K562 (cell line): ENCODE measurements around the gene SH3BGRL3. TPM values are rescaled to one million over a fixed set of nuclear protein-coding genes. Genes with fewer than 3 reads are reported as not detected.
A peak's percentile ranks its signal among the peaks of the same experiment; 100 is the strongest.

Source experiments
- CGGBP1 ChIP-seq: fragments of 250-450 bp; sonication (Bioruptor Pico); IDR thresholded peaks from 2 replicates; pipeline ENCODE4 v1.9.0; 2021; ENCODE audit warnings: mild to moderate bottlenecking
- EGR1 ChIP-seq: fragments of 450-650 bp; conservative IDR thresholded peaks from 2 replicates; pipeline ENCODE4 v1.6.1; 2017; ENCODE audit warnings: mild to moderate bottlenecking
- FOXK2 ChIP-seq, 2 experiments: fragments of 450-650 bp; IDR thresholded peaks in 1 of 2; conservative IDR thresholded peaks in 1 of 2; 2 replicates each; pipeline ENCODE4 v1.6.1; 2016; ENCODE audit warnings: low read depth in 2 of 2, mild to moderate bottlenecking in 1 of 2
- GTF2F1 ChIP-seq: IDR thresholded peaks from 2 replicates; pipeline ENCODE4 v1.6.1; 2011; ENCODE audit warnings: low read depth, low read length, improper control_type of control experiment
- HNRNPLL ChIP-seq: fragments of 200-400 bp; formaldehyde crosslinking; IDR thresholded peaks from 2 replicates; pipeline ENCODE4 v1.6.1; 2017; ENCODE audit warnings: low read length, low read depth, mild to moderate bottlenecking; ENCODE audit not compliant: poor library complexity, severe bottlenecking
- MAFK ChIP-seq: IDR thresholded peaks from 2 replicates; pipeline ENCODE4 v1.6.1; 2011; ENCODE audit warnings: low read length, improper control_type of control experiment
- POLR2G ChIP-seq: fragments of 200-400 bp; formaldehyde crosslinking; IDR thresholded peaks from 2 replicates; pipeline ENCODE4 v1.6.1; 2017; ENCODE audit warnings: low read depth, mild to moderate bottlenecking, antibody characterized with exemption, low read length, moderate library complexity
- PREB ChIP-seq: sonication (generic); formaldehyde crosslinking; IDR thresholded peaks from 2 replicates; pipeline ENCODE4 v1.8.1; 2023; ENCODE audit warnings: mild to moderate bottlenecking, missing genetic modification reagents
- PYGO2 ChIP-seq: fragments of 450-650 bp; IDR thresholded peaks from 2 replicates; pipeline ENCODE4 v1.6.1; 2016; ENCODE audit warnings: mild to moderate bottlenecking, missing genetic modification characterization, moderate library complexity, missing compliant biosample characterization
- SIX5 ChIP-seq, 2 experiments: IDR thresholded peaks; 2 replicates each; pipeline ENCODE4 v1.6.1; 2011; ENCODE audit warnings: low read length in 2 of 2, borderline replicate concordance in 1 of 2, low read depth in 1 of 2, mild to moderate bottlenecking in 1 of 2, moderate library complexity in 1 of 2; ENCODE audit not compliant: insufficient read depth in 1 of 2
- STAT6 ChIP-seq: sonication (generic); formaldehyde crosslinking; IDR thresholded peaks from 2 replicates; pipeline ENCODE4 v1.8.1; 2023; ENCODE audit warnings: mild to moderate bottlenecking, missing genetic modification reagents
- TAF9B ChIP-seq: fragments of 450-650 bp; IDR thresholded peaks from 2 replicates; pipeline ENCODE4 v1.6.1; 2018; ENCODE audit warnings: mild to moderate bottlenecking; ENCODE audit not compliant: partially characterized antibody
- ZBED1 ChIP-seq: IDR thresholded peaks from 2 replicates; pipeline ENCODE4 v1.6.1; 2014
- ZBTB2 ChIP-seq: fragments of 450-650 bp; IDR thresholded peaks from 2 replicates; pipeline ENCODE4 v1.6.1; 2016; ENCODE audit warnings: antibody characterized with exemption
- ZBTB34 ChIP-seq: fragments of 250-450 bp; sonication (Bioruptor Pico); IDR thresholded peaks from 2 replicates; pipeline ENCODE4 v1.8.0; 2021; ENCODE audit warnings: mild to moderate bottlenecking, moderate library complexity
- ZFX ChIP-seq: sonication (generic); formaldehyde crosslinking; IDR thresholded peaks from 2 replicates; pipeline ENCODE4 v1.8.0; 2022; ENCODE audit warnings: mild to moderate bottlenecking, missing genetic modification reagents, moderate library complexity
- ZNF165 ChIP-seq: fragments of 250-450 bp; sonication (Bioruptor Pico); IDR thresholded peaks from 2 replicates; pipeline ENCODE4 v1.4.0; 2020; ENCODE audit warnings: borderline replicate concordance
- ZNF263 ChIP-seq: sonication (generic); formaldehyde crosslinking; IDR thresholded peaks from 2 replicates; pipeline ENCODE4 v1.8.0; 2022; ENCODE audit warnings: mild to moderate bottlenecking, missing genetic modification reagents, borderline replicate concordance
- ZNF449 ChIP-seq: fragments of 250-450 bp; sonication (Bioruptor Pico); IDR thresholded peaks from 2 replicates; pipeline ENCODE4 v1.8.0; 2022; ENCODE audit warnings: moderate library complexity, mild to moderate bottlenecking, inconsistent platforms
- polyA plus RNA-seq, 8 experiments: library from polyadenylated mRNA; depleted of rRNA in 4 of 8; stranded (reverse) in 5 of 8; unstranded in 3 of 8; fragments of >200 nt; fragmentation: Nextera tagmentation in 2 of 8; fragmentation: Illumina TruSeq in 1 of 8; extraction: Ambion mirVana in 2 of 8; extraction: Trizol in 1 of 8; gene quantifications; 2 replicates each; pipeline versions ENCODE4 v1.2.1 to v1.2.3, GENCODE V29; 2011 to 2014; ENCODE audit warnings: inconsistent platforms in 1 of 8, missing spikeins in 1 of 8
- total RNA-seq, 7 experiments: library from RNA; depleted of rRNA in 6 of 7; stranded (reverse); fragments of >200 nt in 6 of 7; fragmentation: Illumina TruSeq in 2 of 7; extraction: Trizol in 2 of 7; gene quantifications; 2 replicates each; pipeline versions ENCODE4 v1.2.1 to v1.2.3, GENCODE V29; 2011 to 2021; ENCODE audit warnings: low replicate concordance in 1 of 7

Gene SH3BGRL3
- total and polyA plus RNA-seq, 9 of the 15 experiments (the other 6 are each of a cell fraction or from before 2014, with no cell fraction given): 30.3 to 140 (median 54.2) TPM

GRCh38 chr1:26287033-26287711 is 7.3 kb downstream of the SH3BGRL3 start (continued):
- TF ChIP-seq PREB (no peak), ZNF263 (CRISPR knock-in tag) (peak; percentile 38; the same call in 1 of the 2 replicates), ZBTB2 (peak; percentile 66), PYGO2 (tag) (no peak), STAT6 (no peak; the same call in 1 of the 2 replicates), TAF9B (no peak), HNRNPLL (no peak), MAFK (no peak), ZNF449 (CRISPR knock-in tag) (no peak), EGR1 (peak; percentile 40; the same call in 1 of the 2 replicates), ZBED1 (no peak), ZFX (peak; percentile 41; the same call in 1 of the 2 replicates), GTF2F1 (no peak), ZBTB34 (CRISPR knock-in tag) (no peak), ZNF165 (CRISPR knock-in tag) (no peak), SIX5 (IDR thresholded peaks at IDR 0.05; ENCODE audit: borderline replicate concordance in 1 of 2, insufficient read depth in 1 of 2, low read depth in 1 of 2, low read length in 2 of 2) (no peak), FOXK2 (conservative IDR thresholded peaks at IDR 0.05 in 1 of 2, IDR thresholded peaks at IDR 0.05 in 1 of 2; ENCODE audit: low read depth in 2 of 2) (peak in 1 of 2 experiments; percentile 18; a peak in 1 of 4 replicates), POLR2G (no peak), CGGBP1 (CRISPR knock-in tag) (no peak)
